Memory B cell (primary cell): Measurements from ENCODE around the gene RPUSD1.
"Not testable (repeated sequence)": the region's sequence is repeated elsewhere in the genome, so short reads cannot be mapped to it uniquely, and the experiment has no call there.

ENCODE experiments used
- ATAC-seq: fragments of 150-1000 bp; cut with Tn5 transposase; 2 replicates; pipeline ENCODE4 v1.10.0; 2021; ENCODE audit warnings: low read depth, mild to moderate bottlenecking, moderate library complexity
- DNase-seq, 2 donors: peaks; one replicate each; pipeline ENCODE4 v3.0.0; 2022; ENCODE audit warnings: low spot score in 2 of 2
- H3K27ac Mint-ChIP-seq: one replicate; pipeline ENCODE4 v1.8.0; 2022; ENCODE audit warnings: mild to moderate bottlenecking, moderate library complexity, mixed read lengths
- H3K27me3 Mint-ChIP-seq: one replicate; pipeline ENCODE4 v1.8.0; 2022; ENCODE audit warnings: mixed read lengths
- H3K36me3 Mint-ChIP-seq: one replicate; pipeline ENCODE4 v1.8.0; 2022; ENCODE audit warnings: mild to moderate bottlenecking, mixed read lengths
- H3K4me1 Mint-ChIP-seq: one replicate; pipeline ENCODE4 v1.8.0; 2022; ENCODE audit warnings: mixed read lengths
- H3K4me3 Mint-ChIP-seq: one replicate; pipeline ENCODE4 v1.8.0; 2022; ENCODE audit warnings: mild to moderate bottlenecking, moderate library complexity, mixed read lengths
- H3K9me3 Mint-ChIP-seq: one replicate; pipeline ENCODE4 v1.8.0; 2022; ENCODE audit warnings: mixed read lengths

The RPUSD1 gene

GRCh38 chr16:787978-788398 lies at the start of gene RPUSD1:
TSS of gene RPUSD1 (minus strand) at chr16:788381. CDS start at chr16:787737, 644 bp downstream.
- Mint-ChIP-seq H3K4me3 (peak within 1 kb of the TSS; percentile 85), H3K27ac (no peak within 1 kb of the TSS), H3K4me1 (peaks cover 6% of the 10 kb centered on the region), H3K36me3 (peaks cover 9% of the 10 kb centered on the region), H3K27me3 (peaks cover 4% of the 10 kb centered on the region), H3K9me3 (no peaks in the 10 kb centered on the region)
- peak in 1 of 2 donors; percentile 62 for DNase-seq
- ATAC-seq: peak; percentile 5

- not testable (repeated sequence) for H3K27ac Mint-ChIP-seq, DNase-seq, H3K27me3 Mint-ChIP-seq, H3K9me3 Mint-ChIP-seq, H3K4me3 Mint-ChIP-seq, H3K36me3 Mint-ChIP-seq, ATAC-seq, H3K4me1 Mint-ChIP-seq
These were observed 48.6 kb upstream of the RPUSD1 start for GRCh38 chr16:836822-837221.

- H3K27me3 Mint-ChIP-seq: peaks cover 2% of the 10 kb centered on the region
- no peak overlapping the region for H3K4me3 Mint-ChIP-seq
- no peak for ATAC-seq
- H3K9me3 Mint-ChIP-seq: peaks cover 7% of the 10 kb centered on the region
- DNase-seq: no peak
- H3K36me3 Mint-ChIP-seq: no peaks in the 10 kb centered on the region
- H3K4me1 Mint-ChIP-seq: no peaks in the 10 kb centered on the region
- no peak overlapping the region for H3K27ac Mint-ChIP-seq
These were observed 48.0 kb upstream of the RPUSD1 start for GRCh38 chr16:836221-836620.

GRCh38 chr16:835373-835772 lies 47.2 kb upstream of the RPUSD1 start:
- Mint-ChIP-seq H3K4me1 (no peaks in the 10 kb centered on the region), H3K9me3 (peaks cover 7% of the 10 kb centered on the region), H3K27ac (no peak overlapping the region), H3K27me3 (peaks cover 2% of the 10 kb centered on the region), H3K4me3 (no peak overlapping the region), H3K36me3 (no peaks in the 10 kb centered on the region)
- ATAC-seq (no peak), DNase-seq (no peak)

GRCh38 chr16:833411-833810 lies 45.2 kb upstream of the RPUSD1 start:
- ATAC-seq (no peak), DNase-seq (no peak)
- H3K4me1 Mint-ChIP-seq: no peaks in the 10 kb centered on the region
- no peaks in the 10 kb centered on the region for H3K36me3 Mint-ChIP-seq
- no peak overlapping the region for H3K27ac Mint-ChIP-seq
- H3K4me3 Mint-ChIP-seq: no peak overlapping the region
- H3K9me3 Mint-ChIP-seq: peaks cover 5% of the 10 kb centered on the region
- H3K27me3 Mint-ChIP-seq: peaks cover 6% of the 10 kb centered on the region

GRCh38 chr16:832652-833336 lies 44.6 kb upstream of the RPUSD1 start:
- Mint-ChIP-seq H3K27me3 (peaks cover 6% of the 10 kb centered on the region), H3K4me3 (no peak overlapping the region), H3K36me3 (no peaks in the 10 kb centered on the region), H3K27ac (no peak overlapping the region), H3K9me3 (peaks cover 5% of the 10 kb centered on the region), H3K4me1 (no peaks in the 10 kb centered on the region)
- no peak for DNase-seq
- no peak for ATAC-seq

GRCh38 chr16:831571-832413 lies 43.6 kb upstream of the RPUSD1 start:
- H3K4me3 Mint-ChIP-seq: no peak overlapping the region
- peaks cover 6% of the 10 kb centered on the region for H3K27me3 Mint-ChIP-seq
- H3K9me3 Mint-ChIP-seq: peaks cover 5% of the 10 kb centered on the region
- no peaks in the 10 kb centered on the region for H3K4me1 Mint-ChIP-seq
- no peak overlapping the region for H3K27ac Mint-ChIP-seq
- DNase-seq (no peak), ATAC-seq (no peak)
- H3K36me3 Mint-ChIP-seq: no peaks in the 10 kb centered on the region

- Mint-ChIP-seq H3K4me3 (no peak overlapping the region), H3K27me3 (peaks cover 6% of the 10 kb centered on the region), H3K4me1 (no peaks in the 10 kb centered on the region), H3K27ac (no peak overlapping the region), H3K9me3 (no peaks in the 10 kb centered on the region), H3K36me3 (no peaks in the 10 kb centered on the region)
- ATAC-seq (no peak), DNase-seq (no peak)
These were observed 42.8 kb upstream of the RPUSD1 start for GRCh38 chr16:830871-831570.

- no peak overlapping the region for H3K27ac Mint-ChIP-seq
- no peak for ATAC-seq
- H3K36me3 Mint-ChIP-seq: no peaks in the 10 kb centered on the region
- H3K9me3 Mint-ChIP-seq: no peaks in the 10 kb centered on the region
- H3K4me1 Mint-ChIP-seq: no peaks in the 10 kb centered on the region
- H3K4me3 Mint-ChIP-seq: no peak overlapping the region
- peaks cover 6% of the 10 kb centered on the region for H3K27me3 Mint-ChIP-seq
- no peak for DNase-seq
These were observed 42.1 kb upstream of the RPUSD1 start for GRCh38 chr16:830107-830870.

GRCh38 chr16:828891-829290 lies 40.7 kb upstream of the RPUSD1 start:
- Mint-ChIP-seq H3K4me3 (no peak overlapping the region), H3K4me1 (no peaks in the 10 kb centered on the region), H3K27ac (no peak overlapping the region), H3K27me3 (peaks cover 6% of the 10 kb centered on the region), H3K36me3 (no peaks in the 10 kb centered on the region), H3K9me3 (no peaks in the 10 kb centered on the region)
- DNase-seq (no peak), ATAC-seq (no peak)

- Mint-ChIP-seq H3K27me3 (peaks cover 8% of the 10 kb centered on the region), H3K9me3 (no peaks in the 10 kb centered on the region), H3K27ac (no peak overlapping the region), H3K4me1 (no peaks in the 10 kb centered on the region), H3K4me3 (no peak overlapping the region), H3K36me3 (no peaks in the 10 kb centered on the region)
- ATAC-seq (no peak), DNase-seq (no peak)
These were observed 39.3 kb upstream of the RPUSD1 start for GRCh38 chr16:827513-827912.

- Mint-ChIP-seq H3K9me3 (no peaks in the 10 kb centered on the region), H3K36me3 (no peaks in the 10 kb centered on the region), H3K27me3 (peaks cover 13% of the 10 kb centered on the region), H3K4me3 (no peak overlapping the region), H3K4me1 (no peaks in the 10 kb centered on the region), H3K27ac (no peak overlapping the region)
- no peak for DNase-seq
- no peak for ATAC-seq
These were observed 37.3 kb upstream of the RPUSD1 start for GRCh38 chr16:825341-826061.

GRCh38 chr16:824601-825000 lies 36.4 kb upstream of the RPUSD1 start:
- H3K36me3 Mint-ChIP-seq: no peaks in the 10 kb centered on the region
- H3K4me1 Mint-ChIP-seq: peaks cover 4% of the 10 kb centered on the region
- no peak for DNase-seq
- H3K4me3 Mint-ChIP-seq: no peak overlapping the region
- H3K27ac Mint-ChIP-seq: no peak overlapping the region
- no peaks in the 10 kb centered on the region for H3K9me3 Mint-ChIP-seq
- H3K27me3 Mint-ChIP-seq: peaks cover 10% of the 10 kb centered on the region
- ATAC-seq: no peak
